Smooth muscle cell (in vitro differentiated cells): Measurements from ENCODE around the gene JPH2. TPM values are rescaled to one million over a fixed set of nuclear protein-coding genes. Genes with fewer than 3 reads are reported as not detected.

Experiments used
- DNase-seq: peaks from one replicate; lab custom pipeline; 2025; ENCODE audit not compliant: unreplicated experiment; lab: John Stamatoyannopoulos, UW
- H2AFZ ChIP-seq: fragments of 200-600 bp; sonication (generic); 2 replicates; pipeline ENCODE4 v1.6.0; 2016; ENCODE audit warnings: antibody characterized with exemption, low read depth, mild to moderate bottlenecking
- H3F3A ChIP-seq: fragments of 200-600 bp; sonication (generic); 2 replicates; pipeline ENCODE4 v1.6.0; 2017; ENCODE audit warnings: antibody characterized with exemption, low read depth
- H3K27ac ChIP-seq: fragments of 200-600 bp; sonication (generic); 2 replicates; pipeline ENCODE4 v1.5.1; 2016; ENCODE audit warnings: low read depth, mild to moderate bottlenecking
- H3K27me3 ChIP-seq: fragments of 200-600 bp; sonication (generic); 2 replicates; pipeline ENCODE4 v1.6.1; 2016; ENCODE audit warnings: low read depth, mild to moderate bottlenecking
- H3K36me3 ChIP-seq: fragments of 200-600 bp; sonication (generic); 2 replicates; pipeline ENCODE4 v1.5.1; 2016; ENCODE audit warnings: low read depth
- H3K4me1 ChIP-seq: fragments of 200-600 bp; sonication (generic); 2 replicates; pipeline ENCODE4 v1.5.1; 2016; ENCODE audit warnings: low read depth
- H3K4me2 ChIP-seq: fragments of 200-600 bp; sonication (generic); 2 replicates; pipeline ENCODE4 v1.6.0; 2016; ENCODE audit warnings: mild to moderate bottlenecking
- H3K4me3 ChIP-seq: fragments of 200-600 bp; sonication (generic); 2 replicates; pipeline ENCODE4 v1.5.1; 2016; ENCODE audit warnings: mild to moderate bottlenecking
- H3K79me2 ChIP-seq: fragments of 200-600 bp; sonication (generic); 2 replicates; pipeline ENCODE4 v1.6.0; 2016; ENCODE audit warnings: low read depth, mild to moderate bottlenecking
- H3K9ac ChIP-seq: fragments of 200-600 bp; sonication (generic); 2 replicates; pipeline ENCODE4 v1.6.0; 2016; ENCODE audit warnings: low read depth
- H3K9me3 ChIP-seq: fragments of 200-600 bp; sonication (generic); replicated peaks from 2 replicates; pipeline ENCODE4 v1.5.1; 2016; ENCODE audit warnings: low read depth
- H4K20me1 ChIP-seq: fragments of 200-600 bp; sonication (generic); 2 replicates; pipeline ENCODE4 v1.6.0; 2016; ENCODE audit warnings: low read depth
- WGBS: methylation state at CpG from one replicate; pipeline ENCODE4 v1.1.7; 2016; ENCODE audit warnings: low lambda C conversion rate; 5-methylcytosine and 5-hydroxymethylcytosine counted together
- polyA plus RNA-seq: library from polyadenylated mRNA; unstranded; fragments of >200 nt; fragmentation: Nextera tagmentation; extraction: Ambion mirVana; gene quantifications from 2 replicates; pipeline ENCODE4 v1.2.1, GENCODE V29; 2016
- total RNA-seq: library from RNA; depleted of rRNA; stranded (reverse); fragments of >200 nt; gene quantifications from 2 replicates; pipeline ENCODE4 v1.2.3, GENCODE V29; 2014
- TF ChIP-seq, protein P1 (sequence below): fragments of 200-600 bp; sonication (generic); IDR thresholded peaks from 2 replicates; pipeline ENCODE4 v1.5.1; 2017; ENCODE audit warnings: borderline replicate concordance, mild to moderate bottlenecking, antibody characterized with exemption; ENCODE audit not compliant: insufficient read depth, poor library complexity, severe bottlenecking

The JPH2 gene
- total and polyA plus RNA-seq, 2 experiments from 2014 or later = 4.4 to 6.0 TPM

DNA sequence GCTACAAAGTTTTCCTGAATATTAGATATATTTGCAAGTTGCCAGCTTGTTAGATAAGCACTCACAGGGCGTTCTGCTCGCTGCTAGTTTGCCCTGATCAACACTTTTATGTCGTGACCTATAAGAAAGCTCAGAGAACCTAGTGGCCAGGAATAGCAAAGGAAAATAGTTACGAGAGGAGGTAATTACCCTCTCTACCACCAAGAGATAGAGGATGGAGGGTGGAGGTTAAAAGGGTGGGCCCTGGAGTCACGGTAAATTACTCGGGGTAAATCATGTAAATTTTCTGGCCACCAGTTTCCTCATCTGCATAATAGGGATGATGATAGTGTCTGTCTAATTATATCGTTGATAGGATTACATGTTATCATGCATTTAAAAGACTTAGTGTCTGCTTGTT is 87.2 kb downstream of the JPH2 start:
- H3K27me3 ChIP-seq = peaks cover 6% of the 10 kb centered on the region
- no peak overlapping the region for H3K27ac ChIP-seq
- H2AFZ ChIP-seq = no peak overlapping the region
- WGBS = 71% methylated on average over 7 of the region's 7 CpGs
- TF ChIP-seq, protein P1, sequence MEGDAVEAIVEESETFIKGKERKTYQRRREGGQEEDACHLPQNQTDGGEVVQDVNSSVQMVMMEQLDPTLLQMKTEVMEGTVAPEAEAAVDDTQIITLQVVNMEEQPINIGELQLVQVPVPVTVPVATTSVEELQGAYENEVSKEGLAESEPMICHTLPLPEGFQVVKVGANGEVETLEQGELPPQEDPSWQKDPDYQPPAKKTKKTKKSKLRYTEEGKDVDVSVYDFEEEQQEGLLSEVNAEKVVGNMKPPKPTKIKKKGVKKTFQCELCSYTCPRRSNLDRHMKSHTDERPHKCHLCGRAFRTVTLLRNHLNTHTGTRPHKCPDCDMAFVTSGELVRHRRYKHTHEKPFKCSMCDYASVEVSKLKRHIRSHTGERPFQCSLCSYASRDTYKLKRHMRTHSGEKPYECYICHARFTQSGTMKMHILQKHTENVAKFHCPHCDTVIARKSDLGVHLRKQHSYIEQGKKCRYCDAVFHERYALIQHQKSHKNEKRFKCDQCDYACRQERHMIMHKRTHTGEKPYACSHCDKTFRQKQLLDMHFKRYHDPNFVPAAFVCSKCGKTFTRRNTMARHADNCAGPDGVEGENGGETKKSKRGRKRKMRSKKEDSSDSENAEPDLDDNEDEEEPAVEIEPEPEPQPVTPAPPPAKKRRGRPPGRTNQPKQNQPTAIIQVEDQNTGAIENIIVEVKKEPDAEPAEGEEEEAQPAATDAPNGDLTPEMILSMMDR = no peak
- no peak for DNase-seq
- H3K9ac ChIP-seq = no peak overlapping the region
- H3K4me3 ChIP-seq = no peak overlapping the region
- no peak overlapping the region for H3K4me2 ChIP-seq
- no peaks in the 10 kb centered on the region for H3K79me2 ChIP-seq
- peaks cover 4% of the 10 kb centered on the region for H3K9me3 ChIP-seq
- no peaks in the 10 kb centered on the region for H3F3A ChIP-seq
- no peaks in the 10 kb centered on the region for H3K36me3 ChIP-seq
- no peaks in the 10 kb centered on the region for H4K20me1 ChIP-seq
- no peaks in the 10 kb centered on the region for H3K4me1 ChIP-seq

GRCh38 chr20:44098657-44099056 is 88.3 kb downstream of the JPH2 start:
- Histone ChIP-seq H3K9ac (no peak overlapping the region), H3K27ac (no peak overlapping the region), H3K4me2 (no peak overlapping the region), H3F3A (no peaks in the 10 kb centered on the region), H3K27me3 (peaks cover 6% of the 10 kb centered on the region), H3K4me3 (no peak overlapping the region), H3K9me3 (peaks cover 4% of the 10 kb centered on the region), H3K79me2 (no peaks in the 10 kb centered on the region), H4K20me1 (no peaks in the 10 kb centered on the region), H2AFZ (no peak overlapping the region), H3K4me1 (no peaks in the 10 kb centered on the region), H3K36me3 (no peaks in the 10 kb centered on the region)
- no peak for DNase-seq
- TF ChIP-seq, protein P1 = no peak
- 94% methylated on average over 5 of the region's 5 CpGs for WGBS

GRCh38 chr20:44098256-44098630 is 88.7 kb downstream of the JPH2 start:
- DNase-seq = no peak
- Histone ChIP-seq H4K20me1 (no peaks in the 10 kb centered on the region), H2AFZ (no peak overlapping the region), H3K79me2 (no peaks in the 10 kb centered on the region), H3K27me3 (peaks cover 4% of the 10 kb centered on the region), H3K4me1 (no peaks in the 10 kb centered on the region), H3K4me3 (no peak overlapping the region), H3K9ac (no peak overlapping the region), H3K9me3 (peaks cover 4% of the 10 kb centered on the region), H3K27ac (no peak overlapping the region), H3F3A (no peaks in the 10 kb centered on the region), H3K36me3 (no peaks in the 10 kb centered on the region), H3K4me2 (no peak overlapping the region)
- TF ChIP-seq, protein P1 = no peak
- WGBS = 91% methylated on average over 6 of the region's 6 CpGs

DNA sequence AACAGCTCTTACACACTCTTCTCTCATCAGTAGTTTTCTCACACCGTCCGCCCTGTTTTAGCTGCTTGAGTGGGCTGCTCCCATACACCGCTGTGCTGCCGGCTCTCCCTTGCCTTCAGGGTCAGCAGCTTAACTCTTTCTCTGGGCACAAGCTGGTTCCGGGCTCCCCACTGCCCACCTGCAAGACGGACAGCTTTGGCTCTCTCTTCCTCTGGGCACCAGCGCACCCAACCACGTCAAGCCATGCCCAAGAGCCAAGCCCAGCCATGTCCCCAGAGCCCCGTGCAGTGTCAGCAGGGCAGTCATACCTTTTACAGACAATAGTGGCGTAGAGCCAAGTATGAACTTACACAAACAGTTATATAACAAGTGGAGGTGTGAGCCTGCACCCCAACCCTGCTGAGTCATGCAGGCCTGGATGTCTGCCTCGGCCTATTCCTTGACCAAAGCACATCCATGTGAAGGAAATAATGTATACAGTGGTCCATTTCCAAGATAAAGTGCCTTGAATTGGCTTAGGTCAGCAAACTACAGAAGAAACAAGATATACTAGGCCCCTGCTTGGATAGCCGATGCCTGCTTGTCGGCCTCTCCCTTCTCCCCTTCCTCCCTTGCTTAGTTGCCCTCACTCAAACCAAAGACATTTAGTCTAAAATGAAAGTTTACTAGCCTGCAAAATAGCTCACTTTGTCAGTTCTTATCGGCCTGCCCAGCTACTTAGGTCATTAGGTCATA is 89.3 kb downstream of the JPH2 start:
- Histone ChIP-seq H3K79me2 (no peaks in the 10 kb centered on the region), H3K27me3 (no peaks in the 10 kb centered on the region), H3F3A (no peaks in the 10 kb centered on the region), H3K4me2 (no peak overlapping the region), H3K27ac (no peak overlapping the region), H3K4me1 (no peaks in the 10 kb centered on the region), H3K9me3 (peaks cover 3% of the 10 kb centered on the region), H3K36me3 (no peaks in the 10 kb centered on the region), H4K20me1 (no peaks in the 10 kb centered on the region), H2AFZ (no peak overlapping the region), H3K4me3 (no peak overlapping the region), H3K9ac (no peak overlapping the region)
- TF ChIP-seq, protein P1 = no peak
- WGBS = 76% methylated on average over 14 of the region's 14 CpGs
- DNase-seq = no peak
